Measurements from ENCODE around the gene LPP. TPM values are rescaled to one million over a fixed set of nuclear protein-coding genes. Genes with fewer than 3 reads are reported as not detected.
A peak's percentile ranks its signal among the peaks of the same experiment; 100 is the strongest.

Gene LPP
- total and polyA plus RNA-seq, 9 of the 15 experiments (the other 6 are each of a cell fraction or from before 2014, with no cell fraction given), result 0.07 to 0.18 TPM; not detected in 7

GRCh38 chr3:188174317-188175044 is 20.5 kb downstream of the LPP start:
- ATAC-seq (no peak), FAIRE-seq (no peak), DNase-seq (ENCODE audit: extremely low read depth in 1 of 4, low spot score in 3 of 4) (no peak)
- H2AFZ ChIP-seq (ENCODE audit: low read depth, low read length), result no peak overlapping the region
- H3K27ac ChIP-seq (ENCODE audit: extremely low read depth, low read depth, low read length), result no peak overlapping the region
- H3K36me3 ChIP-seq (ENCODE audit: control insufficient read depth, insufficient read depth, low read length), result no peaks in the 10 kb centered on the region
- no peaks in the 10 kb centered on the region for H3K9me1 ChIP-seq (ENCODE audit: control insufficient read depth, insufficient read depth, low read length)
- POLR2A ChIA-PET, result no interaction called here
- H3K79me2 ChIP-seq (ENCODE audit: control insufficient read depth, insufficient read depth, low read length), result no peaks in the 10 kb centered on the region
- no peak overlapping the region for H3K9ac ChIP-seq (ENCODE audit: insufficient read depth in 1 of 2, low read depth in 2 of 2, low read length in 2 of 2)
- H3K4me1 ChIP-seq (replicated peaks in 1 of 2; ENCODE audit: control insufficient read depth in 2 of 2, insufficient read depth in 2 of 2, low read length in 2 of 2), result no peaks in the 10 kb centered on the region
- no peaks in the 10 kb centered on the region for H4K20me1 ChIP-seq (replicated peaks; ENCODE audit: control insufficient read depth, insufficient read depth, low read length)
- peaks cover 0 to 4% of the 10 kb centered on the region in 2 experiments; a peak in 1 of 5 replicates for H3K27me3 ChIP-seq (ENCODE audit: control insufficient read depth in 2 of 2, insufficient read depth in 2 of 2, low read length in 2 of 2)
- CTCF ChIA-PET (ENCODE audit: low intra/inter-chr PET ratio), result no interaction called here
- WGBS (ENCODE audit: insufficient coverage, low coverage, missing lambda C conversion rate), result under 1% methylated on average over 9 of the region's 9 CpGs
- no peak overlapping the region for H3K4me3 ChIP-seq
- no TSS peak for BruUV-seq (replicated peaks)
- peak; percentile 67 for TF ChIP-seq ZFP36 (IDR thresholded peaks at IDR 0.05; ENCODE audit: low read depth, low read length, partially characterized antibody)
- TF ChIP-seq PHB2 (IDR thresholded peaks at IDR 0.05; ENCODE audit: low read depth), result no peak
- intact Hi-C loops (cut with micrococcal nuclease), result no loop called here
- H3K4me2 ChIP-seq (ENCODE audit: insufficient read depth, low read length), result no peak overlapping the region
- no peaks in the 10 kb centered on the region for H3K9me3 ChIP-seq (replicated peaks; ENCODE audit: control insufficient read depth, insufficient read depth, low read depth, low read length)
- in situ Hi-C loops (cut with MboI), result no loop called here

DNA sequence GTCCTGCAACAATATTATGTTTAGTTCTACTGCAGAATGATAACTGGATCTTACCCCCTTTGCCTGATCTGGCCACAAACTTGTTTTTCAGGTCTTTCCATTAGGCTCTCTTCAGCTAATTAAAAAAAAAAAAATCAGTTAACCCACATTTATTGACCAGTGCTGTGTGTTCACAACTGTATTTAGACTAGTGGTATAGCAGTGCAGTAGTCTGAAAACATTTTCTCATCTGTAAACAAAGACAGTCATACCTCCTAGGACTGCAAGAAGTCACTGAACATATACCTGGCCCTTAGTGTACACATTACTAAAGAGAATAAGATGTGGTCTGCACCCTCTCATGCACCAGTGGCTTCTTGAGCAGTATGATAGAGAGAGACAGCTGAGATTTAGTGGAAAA is 22.5 kb downstream of the LPP start:
- Histone ChIP-seq H2AFZ (ENCODE audit: low read depth, low read length) (no peak overlapping the region), H3K4me2 (ENCODE audit: insufficient read depth, low read length) (no peak overlapping the region), H3K4me1 (replicated peaks in 1 of 2; ENCODE audit: control insufficient read depth in 2 of 2, insufficient read depth in 2 of 2, low read length in 2 of 2) (no peaks in the 10 kb centered on the region), H3K27ac (ENCODE audit: extremely low read depth, low read depth, low read length) (no peak overlapping the region), H3K36me3 (ENCODE audit: control insufficient read depth, insufficient read depth, low read length) (no peaks in the 10 kb centered on the region), H3K9me3 (replicated peaks; ENCODE audit: control insufficient read depth, insufficient read depth, low read depth, low read length) (no peaks in the 10 kb centered on the region), H3K9me1 (ENCODE audit: control insufficient read depth, insufficient read depth, low read length) (no peaks in the 10 kb centered on the region), H3K27me3 (ENCODE audit: control insufficient read depth in 2 of 2, insufficient read depth in 2 of 2, low read length in 2 of 2) (0 out of 5 replicates have a peak, but pooled peaks cover 0 to 5% of the 10 kb centered on the region in 2 experiments), H4K20me1 (replicated peaks; ENCODE audit: control insufficient read depth, insufficient read depth, low read length) (no peaks in the 10 kb centered on the region), H3K4me3 (no peak overlapping the region), H3K9ac (ENCODE audit: insufficient read depth in 1 of 2, low read depth in 2 of 2, low read length in 2 of 2) (no peak overlapping the region), H3K79me2 (ENCODE audit: control insufficient read depth, insufficient read depth, low read length) (no peaks in the 10 kb centered on the region)
- DNase-seq (ENCODE audit: extremely low read depth in 1 of 4, low spot score in 3 of 4) (no peak), FAIRE-seq (no peak), ATAC-seq (no peak)
- intact Hi-C loops (cut with micrococcal nuclease), result no loop called here
- BruUV-seq (replicated peaks), result no TSS peak
- POLR2A ChIA-PET, result no interaction called here
- CTCF ChIA-PET (ENCODE audit: low intra/inter-chr PET ratio), result no interaction called here
- in situ Hi-C loops (cut with MboI), result no loop called here
- TF ChIP-seq MLLT1 (IDR thresholded peaks at IDR 0.05) (no peak), NFE2L1 (tag; IDR thresholded peaks at IDR 0.05; ENCODE audit: borderline replicate concordance, low read depth) (no peak), EZH2 (IDR thresholded peaks at IDR 0.05; ENCODE audit: borderline replicate concordance, low read depth, low read length) (no peak), IFI16 (CRISPR knock-in tag; IDR thresholded peaks at IDR 0.05) (no peak), ZNF212 (CRISPR knock-in tag; IDR thresholded peaks at IDR 0.05) (no peak), ZNF655 (CRISPR knock-in tag; IDR thresholded peaks at IDR 0.05) (no peak)
- TF ChIP-seq, protein P1, sequence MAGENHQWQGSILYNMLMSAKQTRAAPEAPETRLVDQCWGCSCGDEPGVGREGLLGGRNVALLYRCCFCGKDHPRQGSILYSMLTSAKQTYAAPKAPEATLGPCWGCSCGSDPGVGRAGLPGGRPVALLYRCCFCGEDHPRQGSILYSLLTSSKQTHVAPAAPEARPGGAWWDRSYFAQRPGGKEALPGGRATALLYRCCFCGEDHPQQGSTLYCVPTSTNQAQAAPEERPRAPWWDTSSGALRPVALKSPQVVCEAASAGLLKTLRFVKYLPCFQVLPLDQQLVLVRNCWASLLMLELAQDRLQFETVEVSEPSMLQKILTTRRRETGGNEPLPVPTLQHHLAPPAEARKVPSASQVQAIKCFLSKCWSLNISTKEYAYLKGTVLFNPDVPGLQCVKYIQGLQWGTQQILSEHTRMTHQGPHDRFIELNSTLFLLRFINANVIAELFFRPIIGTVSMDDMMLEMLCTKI (IDR thresholded peaks at IDR 0.05; ENCODE audit: partially characterized antibody), result no peak

Measured in K562 (cell line).